Lower lobe of right lung (tissue), 2 donors: Measurements from ENCODE around the gene TJP1. TPM values are rescaled to one million over a fixed set of nuclear protein-coding genes. Genes with fewer than 3 reads are reported as not detected.
"Not testable (repeated sequence)": the region's sequence is repeated elsewhere in the genome, so short reads cannot be mapped to it uniquely, and the experiment has no call there.

Source experiments
- ATAC-seq, 2 donors: fragments of 200-7000 bp; cut with Tn5 transposase; one replicate each; pipeline ENCODE4 v1.9.1; 2020 to 2022; ENCODE audit warnings: mild to moderate bottlenecking in 2 of 2, moderate library complexity in 2 of 2
- DNase-seq: peaks from one replicate; pipeline ENCODE4 v3.0.0-alpha.2; 2020
- H3K27ac ChIP-seq: fragments of 200-600 bp; one replicate; pipeline ENCODE4 v1.8.0; 2022
- H3K27me3 ChIP-seq: fragments of 200-600 bp; one replicate; pipeline ENCODE4 v1.8.0; 2022; ENCODE audit warnings: low read depth
- H3K36me3 ChIP-seq: fragments of 200-600 bp; one replicate; pipeline ENCODE4 v1.8.0; 2022; ENCODE audit warnings: mild to moderate bottlenecking
- H3K4me1 ChIP-seq: fragments of 200-600 bp; one replicate; pipeline ENCODE4 v1.8.0; 2022
- H3K4me3 ChIP-seq: fragments of 200-600 bp; one replicate; pipeline ENCODE4 v1.8.0; 2022; ENCODE audit warnings: mild to moderate bottlenecking
- H3K9me3 ChIP-seq: fragments of 200-600 bp; one replicate; pipeline ENCODE4 v1.8.0; 2022
- intact Hi-C: fragments of 100-400 bp; cut with DNase I; formaldehyde crosslinking; loops from one replicate; pipeline ENCODE4 v1.11.0; 2022
- total RNA-seq: library from RNA; stranded (reverse); fragmentation: NEBNext Ultra II Directional; extraction: Animal tissue kit (Norgen Biotek cat#: 25700); gene quantifications from one replicate; pipeline ENCODE4 v1.2.1, GENCODE V29; 2021
- TF ChIP-seq, protein P1 (sequence below): fragments of 200-600 bp; IDR thresholded peaks from one replicate; pipeline ENCODE4 v1.8.0; 2022; ENCODE audit warnings: antibody characterized with exemption, mild to moderate bottlenecking
- donor health status: DM: no; HTN: yes; CAD: no; lungs with severe emphysema.

The TJP1 gene
- total RNA-seq, 1 donor from 2014 or later = 115 TPM

- H3K9me3 ChIP-seq = no peaks in the 10 kb centered on the region
- H3K4me3 ChIP-seq = no peak overlapping the region
- DNase-seq = no peak
- no peaks in the 10 kb centered on the region for H3K36me3 ChIP-seq
- H3K27ac ChIP-seq = no peak overlapping the region
- H3K4me1 ChIP-seq = peaks cover 7% of the 10 kb centered on the region
- intact Hi-C loops = no loop called here
- no peak for ATAC-seq
- no peaks in the 10 kb centered on the region for H3K27me3 ChIP-seq
- TF ChIP-seq, protein P1, sequence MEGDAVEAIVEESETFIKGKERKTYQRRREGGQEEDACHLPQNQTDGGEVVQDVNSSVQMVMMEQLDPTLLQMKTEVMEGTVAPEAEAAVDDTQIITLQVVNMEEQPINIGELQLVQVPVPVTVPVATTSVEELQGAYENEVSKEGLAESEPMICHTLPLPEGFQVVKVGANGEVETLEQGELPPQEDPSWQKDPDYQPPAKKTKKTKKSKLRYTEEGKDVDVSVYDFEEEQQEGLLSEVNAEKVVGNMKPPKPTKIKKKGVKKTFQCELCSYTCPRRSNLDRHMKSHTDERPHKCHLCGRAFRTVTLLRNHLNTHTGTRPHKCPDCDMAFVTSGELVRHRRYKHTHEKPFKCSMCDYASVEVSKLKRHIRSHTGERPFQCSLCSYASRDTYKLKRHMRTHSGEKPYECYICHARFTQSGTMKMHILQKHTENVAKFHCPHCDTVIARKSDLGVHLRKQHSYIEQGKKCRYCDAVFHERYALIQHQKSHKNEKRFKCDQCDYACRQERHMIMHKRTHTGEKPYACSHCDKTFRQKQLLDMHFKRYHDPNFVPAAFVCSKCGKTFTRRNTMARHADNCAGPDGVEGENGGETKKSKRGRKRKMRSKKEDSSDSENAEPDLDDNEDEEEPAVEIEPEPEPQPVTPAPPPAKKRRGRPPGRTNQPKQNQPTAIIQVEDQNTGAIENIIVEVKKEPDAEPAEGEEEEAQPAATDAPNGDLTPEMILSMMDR = no peak
Measured at GRCh38 chr15:29665444-29666003, 156.7 kb downstream of the TJP1 start.

DNA sequence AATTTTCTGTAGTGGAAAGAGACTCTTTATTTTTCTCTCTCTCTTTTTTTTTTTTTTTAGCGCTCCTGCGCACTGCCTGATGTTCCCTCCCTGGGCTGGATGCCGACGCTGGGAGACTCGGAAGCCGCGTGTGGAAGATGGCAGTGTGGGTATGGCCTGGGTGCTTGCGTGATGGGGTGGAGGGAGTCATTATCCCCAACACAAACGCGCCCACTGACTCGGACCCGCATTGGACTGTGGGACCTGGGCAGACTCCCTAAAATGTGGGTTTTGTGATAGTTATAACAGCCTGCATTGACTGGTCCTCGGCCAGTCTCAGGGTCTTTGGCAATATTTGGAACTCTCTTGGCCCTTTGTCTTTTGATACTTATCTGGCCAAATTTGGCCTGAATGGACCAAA is 157.9 kb downstream of the TJP1 start:
- TF ChIP-seq, protein P1 = no peak
- H3K9me3 ChIP-seq = no peaks in the 10 kb centered on the region
- DNase-seq (no peak), ATAC-seq (no peak)
- H3K27ac ChIP-seq = no peak overlapping the region
- H3K36me3 ChIP-seq = no peaks in the 10 kb centered on the region
- H3K4me1 ChIP-seq = no peaks in the 10 kb centered on the region
- no peaks in the 10 kb centered on the region for H3K27me3 ChIP-seq
- H3K4me3 ChIP-seq = no peak overlapping the region
- intact Hi-C loops = no loop called here

DNA sequence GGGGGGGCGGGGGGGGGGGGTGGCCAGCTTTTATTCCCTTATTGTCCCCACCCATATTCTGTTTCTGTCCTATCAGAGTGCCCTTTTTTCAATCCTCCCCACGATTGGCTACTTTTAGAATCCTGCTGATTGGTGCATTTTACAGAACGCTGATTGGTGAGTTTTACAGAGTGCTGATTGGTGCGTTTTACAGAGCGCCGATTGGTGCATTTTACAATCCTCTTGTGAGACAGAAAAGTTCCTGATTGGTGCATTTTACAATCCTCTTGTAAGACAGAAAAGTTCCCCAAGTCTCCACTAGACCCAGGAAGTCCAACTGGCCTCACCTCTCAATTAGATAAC is 164.8 kb downstream of the TJP1 start:
- intact Hi-C loops, ATAC-seq, H3K36me3 ChIP-seq, H3K27me3 ChIP-seq, DNase-seq, H3K27ac ChIP-seq, H3K4me1 ChIP-seq, H3K4me3 ChIP-seq, H3K9me3 ChIP-seq: not testable (repeated sequence)

- Histone ChIP-seq H3K36me3 (no peaks in the 10 kb centered on the region), H3K4me1 (no peaks in the 10 kb centered on the region), H3K27ac (no peak overlapping the region), H3K9me3 (no peaks in the 10 kb centered on the region), H3K27me3 (no peaks in the 10 kb centered on the region), H3K4me3 (no peak overlapping the region)
- DNase-seq (no peak), ATAC-seq (no peak)
- TF ChIP-seq, protein P1 = no peak
- intact Hi-C loops = no loop called here
Measured at GRCh38 chr15:29656636-29657475, 165.4 kb downstream of the TJP1 start.

GRCh38 chr15:29652595-29652994 is 169.7 kb downstream of the TJP1 start:
- DNase-seq (no peak), ATAC-seq (no peak)

More at GRCh38 chr15:29652595-29652994, 169.7 kb downstream of the TJP1 start:
- no peaks in the 10 kb centered on the region for H3K4me1 ChIP-seq
- no peak overlapping the region for H3K4me3 ChIP-seq
- H3K27me3 ChIP-seq = no peaks in the 10 kb centered on the region
- intact Hi-C loops = no loop called here
- H3K9me3 ChIP-seq = no peaks in the 10 kb centered on the region
- TF ChIP-seq, protein P1 = no peak
- H3K36me3 ChIP-seq = no peaks in the 10 kb centered on the region
- no peak overlapping the region for H3K27ac ChIP-seq
